WTC11 (cell line): Measurements from ENCODE around the gene MYCBP2. TPM values are rescaled to one million over a fixed set of nuclear protein-coding genes. Genes with fewer than 3 reads are reported as not detected.

Experiments
- ATF2 ChIP-seq: sonication (generic); formaldehyde crosslinking; IDR thresholded peaks from 2 replicates; pipeline ENCODE4 v1.8.1; 2022; ENCODE audit warnings: low read depth, missing genetic modification reagents, borderline replicate concordance
- ATF6 ChIP-seq: sonication (generic); formaldehyde crosslinking; IDR thresholded peaks from 2 replicates; pipeline ENCODE4 v1.8.1; 2023; ENCODE audit warnings: mild to moderate bottlenecking, missing genetic modification reagents
- CBFB ChIP-seq: sonication (generic); formaldehyde crosslinking; IDR thresholded peaks from 2 replicates; pipeline ENCODE4 v1.8.1; 2022; ENCODE audit warnings: mild to moderate bottlenecking, low read depth, missing genetic modification reagents
- IRF2 ChIP-seq: sonication (generic); formaldehyde crosslinking; IDR thresholded peaks from 2 replicates; pipeline ENCODE4 v1.8.0; 2022; ENCODE audit warnings: low read depth, missing genetic modification reagents, borderline replicate concordance
- JAZF1 ChIP-seq: fragments of 250-450 bp; sonication (Bioruptor Pico); IDR thresholded peaks from 2 replicates; pipeline ENCODE4 v1.9.0; 2021; ENCODE audit warnings: moderate library complexity, mild to moderate bottlenecking, inconsistent platforms
- NR3C1 ChIP-seq: sonication (generic); formaldehyde crosslinking; conservative IDR thresholded peaks from 2 replicates; pipeline ENCODE4 v1.8.1; 2023; ENCODE audit warnings: low read depth, mild to moderate bottlenecking, missing genetic modification reagents
- PRRX2 ChIP-seq: fragments of 250-450 bp; sonication (Bioruptor Pico); IDR thresholded peaks from 2 replicates; pipeline ENCODE4 v1.8.0; 2021; ENCODE audit warnings: mild to moderate bottlenecking
- RELA ChIP-seq: sonication (generic); formaldehyde crosslinking; IDR thresholded peaks from 2 replicates; pipeline ENCODE4 v1.8.1; 2022; ENCODE audit warnings: missing genetic modification reagents, mild to moderate bottlenecking, borderline replicate concordance
- TEAD4 ChIP-seq: sonication (generic); formaldehyde crosslinking; IDR thresholded peaks from 2 replicates; pipeline ENCODE4 v1.8.0; 2022; ENCODE audit warnings: mild to moderate bottlenecking, missing genetic modification reagents
- ZBTB21 ChIP-seq: sonication (generic); formaldehyde crosslinking; IDR thresholded peaks from 2 replicates; pipeline ENCODE4 v1.8.1; 2023; ENCODE audit warnings: mild to moderate bottlenecking, missing genetic modification reagents, borderline replicate concordance
- ZBTB43 ChIP-seq: sonication (generic); formaldehyde crosslinking; IDR thresholded peaks from 2 replicates; pipeline ENCODE4 v1.8.1; 2023; ENCODE audit warnings: mild to moderate bottlenecking, missing genetic modification reagents
- ZNF281 ChIP-seq: sonication (generic); formaldehyde crosslinking; IDR thresholded peaks from 2 replicates; pipeline ENCODE4 v1.8.0; 2023; ENCODE audit warnings: mild to moderate bottlenecking, missing genetic modification reagents
- ZNF317 ChIP-seq: sonication (generic); formaldehyde crosslinking; IDR thresholded peaks from 2 replicates; pipeline ENCODE4 v1.8.1; 2023; ENCODE audit warnings: low read depth, mild to moderate bottlenecking, moderate library complexity, missing genetic modification reagents, borderline replicate concordance
- ZNF423 ChIP-seq: fragments of 250-450 bp; sonication (Bioruptor Pico); IDR thresholded peaks from 2 replicates; pipeline ENCODE4 v2.1.2; 2022; ENCODE audit warnings: mild to moderate bottlenecking, moderate library complexity
- ZNF532 ChIP-seq: fragments of 250-450 bp; sonication (Bioruptor Pico); IDR thresholded peaks from 2 replicates; pipeline ENCODE4 v1.9.0; 2021; ENCODE audit warnings: mild to moderate bottlenecking, borderline replicate concordance
- total RNA-seq: library from RNA; stranded (reverse); gene quantifications from 3 replicates; pipeline ENCODE4 v1.2.3, GENCODE V29; 2021
- TF ChIP-seq, protein P1 (sequence below): sonication (generic); formaldehyde crosslinking; conservative IDR thresholded peaks from 2 replicates; pipeline ENCODE4 v1.8.1; 2023; ENCODE audit warnings: mild to moderate bottlenecking, low read depth, missing genetic modification reagents, moderate library complexity
- TF ChIP-seq, protein P2 (sequence below): fragments of 250-450 bp; sonication (Bioruptor Pico); IDR thresholded peaks from 2 replicates; pipeline ENCODE4 v2.1.2; 2022; ENCODE audit warnings: mild to moderate bottlenecking, moderate library complexity
- TF ChIP-seq, protein P3 (sequence below): fragments of 250-450 bp; sonication (Bioruptor Pico); IDR thresholded peaks from 2 replicates; pipeline ENCODE4 v1.9.0; 2021; ENCODE audit warnings: moderate library complexity, mild to moderate bottlenecking, inconsistent platforms, borderline replicate concordance
- TF ChIP-seq, protein P4 (sequence below): fragments of 250-450 bp; sonication (Bioruptor Pico); IDR thresholded peaks from 2 replicates; pipeline ENCODE4 v1.8.0; 2021; ENCODE audit warnings: mild to moderate bottlenecking

Gene MYCBP2
- total RNA-seq, 1 experiment from 2014 or later, result 54.3 TPM

GRCh38 chr13:77326905-77327604, at the start of gene MYCBP2 (continued):
- TF ChIP-seq ZNF281 (peak; percentile 85; the same call in 1 of the 2 replicates), TEAD4 (no peak), ZNF532 (CRISPR knock-in tag) (no peak), ZNF423 (CRISPR knock-in tag) (no peak), RELA (CRISPR knock-in tag) (no peak), ZNF317 (CRISPR knock-in tag) (no peak), NR3C1 (no peak), ZBTB43 (CRISPR knock-in tag) (0 out of 2 replicates have a peak, but pooled peaks have one; percentile 71), CBFB (CRISPR knock-in tag) (no peak), IRF2 (CRISPR knock-in tag) (no peak), ZBTB21 (CRISPR knock-in tag) (0 out of 2 replicates have a peak, but pooled peaks have one; percentile 53), ATF6 (CRISPR knock-in tag) (no peak), ATF2 (CRISPR knock-in tag) (no peak), JAZF1 (CRISPR knock-in tag) (no peak), PRRX2 (CRISPR knock-in tag) (no peak)
- TF ChIP-seq, protein P1, sequence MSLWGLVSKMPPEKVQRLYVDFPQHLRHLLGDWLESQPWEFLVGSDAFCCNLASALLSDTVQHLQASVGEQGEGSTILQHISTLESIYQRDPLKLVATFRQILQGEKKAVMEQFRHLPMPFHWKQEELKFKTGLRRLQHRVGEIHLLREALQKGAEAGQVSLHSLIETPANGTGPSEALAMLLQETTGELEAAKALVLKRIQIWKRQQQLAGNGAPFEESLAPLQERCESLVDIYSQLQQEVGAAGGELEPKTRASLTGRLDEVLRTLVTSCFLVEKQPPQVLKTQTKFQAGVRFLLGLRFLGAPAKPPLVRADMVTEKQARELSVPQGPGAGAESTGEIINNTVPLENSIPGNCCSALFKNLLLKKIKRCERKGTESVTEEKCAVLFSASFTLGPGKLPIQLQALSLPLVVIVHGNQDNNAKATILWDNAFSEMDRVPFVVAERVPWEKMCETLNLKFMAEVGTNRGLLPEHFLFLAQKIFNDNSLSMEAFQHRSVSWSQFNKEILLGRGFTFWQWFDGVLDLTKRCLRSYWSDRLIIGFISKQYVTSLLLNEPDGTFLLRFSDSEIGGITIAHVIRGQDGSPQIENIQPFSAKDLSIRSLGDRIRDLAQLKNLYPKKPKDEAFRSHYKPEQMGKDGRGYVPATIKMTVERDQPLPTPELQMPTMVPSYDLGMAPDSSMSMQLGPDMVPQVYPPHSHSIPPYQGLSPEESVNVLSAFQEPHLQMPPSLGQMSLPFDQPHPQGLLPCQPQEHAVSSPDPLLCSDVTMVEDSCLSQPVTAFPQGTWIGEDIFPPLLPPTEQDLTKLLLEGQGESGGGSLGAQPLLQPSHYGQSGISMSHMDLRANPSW (CRISPR knock-in tag), result no peak
- TF ChIP-seq, protein P2, sequence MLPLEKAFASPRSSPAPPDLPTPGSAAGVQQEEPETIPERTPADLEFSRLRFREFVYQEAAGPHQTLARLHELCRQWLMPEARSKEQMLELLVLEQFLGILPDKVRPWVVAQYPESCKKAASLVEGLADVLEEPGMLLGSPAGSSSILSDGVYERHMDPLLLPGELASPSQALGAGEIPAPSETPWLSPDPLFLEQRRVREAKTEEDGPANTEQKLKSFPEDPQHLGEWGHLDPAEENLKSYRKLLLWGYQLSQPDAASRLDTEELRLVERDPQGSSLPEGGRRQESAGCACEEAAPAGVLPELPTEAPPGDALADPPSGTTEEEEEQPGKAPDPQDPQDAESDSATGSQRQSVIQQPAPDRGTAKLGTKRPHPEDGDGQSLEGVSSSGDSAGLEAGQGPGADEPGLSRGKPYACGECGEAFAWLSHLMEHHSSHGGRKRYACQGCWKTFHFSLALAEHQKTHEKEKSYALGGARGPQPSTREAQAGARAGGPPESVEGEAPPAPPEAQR, result no peak
- TF ChIP-seq, protein P3, sequence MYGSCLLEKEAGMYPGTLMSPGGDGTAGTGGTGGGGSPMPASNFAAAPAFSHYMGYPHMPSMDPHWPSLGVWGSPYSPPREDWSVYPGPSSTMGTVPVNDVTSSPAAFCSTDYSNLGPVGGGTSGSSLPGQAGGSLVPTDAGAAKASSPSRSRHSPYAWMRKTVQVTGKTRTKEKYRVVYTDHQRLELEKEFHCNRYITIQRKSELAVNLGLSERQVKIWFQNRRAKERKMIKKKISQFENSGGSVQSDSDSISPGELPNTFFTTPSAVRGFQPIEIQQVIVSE, result no peak
- TF ChIP-seq, protein P4, sequence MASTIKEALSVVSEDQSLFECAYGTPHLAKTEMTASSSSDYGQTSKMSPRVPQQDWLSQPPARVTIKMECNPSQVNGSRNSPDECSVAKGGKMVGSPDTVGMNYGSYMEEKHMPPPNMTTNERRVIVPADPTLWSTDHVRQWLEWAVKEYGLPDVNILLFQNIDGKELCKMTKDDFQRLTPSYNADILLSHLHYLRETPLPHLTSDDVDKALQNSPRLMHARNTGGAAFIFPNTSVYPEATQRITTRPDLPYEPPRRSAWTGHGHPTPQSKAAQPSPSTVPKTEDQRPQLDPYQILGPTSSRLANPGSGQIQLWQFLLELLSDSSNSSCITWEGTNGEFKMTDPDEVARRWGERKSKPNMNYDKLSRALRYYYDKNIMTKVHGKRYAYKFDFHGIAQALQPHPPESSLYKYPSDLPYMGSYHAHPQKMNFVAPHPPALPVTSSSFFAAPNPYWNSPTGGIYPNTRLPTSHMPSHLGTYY, result no peak
